Left cardiac atrium (tissue), 4 donors: ENCODE data around the gene AGBL1. TPM values are rescaled to one million over a fixed set of nuclear protein-coding genes. Genes with fewer than 3 reads are reported as not detected.
A peak's percentile ranks its signal among the peaks of the same experiment; 100 is the strongest.

ENCODE experiments used
- ATAC-seq, 2 donors: fragments of 200-7000 bp; cut with Tn5 transposase; one replicate each; pipeline ENCODE4 v1.9.1; 2020; ENCODE audit warnings: mild to moderate bottlenecking in 2 of 2, moderate library complexity in 2 of 2
- DNase-seq: peaks from one replicate; pipeline ENCODE4 v3.0.0-alpha.2; 2020
- intact Hi-C, 2 donors: fragments of 100-400 bp; cut with DNase I; formaldehyde crosslinking; loops; one replicate each; pipeline versions ENCODE4 v1.14.1 to v1.15.1; 2022 to 2023
- total RNA-seq, 2 donors: library from RNA; stranded (reverse); fragmentation: NEBNext Ultra II Directional; extraction: Animal tissue kit (Norgen Biotek cat#: 25700); gene quantifications; one replicate each; pipeline ENCODE4 v1.2.1, GENCODE V29; 2021
- donor health status: DM: no; HTN: yes; CAD: no.
- donor health status: DM: no; HTN: yes; CAD: no; lungs with severe emphysema.
- donor health status: DM: yes; HTN: yes; CAD: no.
- donor health status: Dilated cardiomyopathy.

Gene AGBL1
- total RNA-seq, 2 donors from 2014 or later = 0.05 TPM; not detected in 1

GRCh38 chr15:86796521-86796920, 716.9 kb downstream of the AGBL1 start:
- no peak for DNase-seq
- no peak for ATAC-seq
- intact Hi-C loops = no loop called here

GRCh38 chr15:86797135-86797534, 717.5 kb downstream of the AGBL1 start:
- intact Hi-C loops = no loop called here
- DNase-seq (no peak), ATAC-seq (no peak)

- ATAC-seq = no peak
- intact Hi-C loops = no loop called here
- DNase-seq = no peak
Measured at GRCh38 chr15:86799226-86799625, 719.6 kb downstream of the AGBL1 start.

GRCh38 chr15:86802244-86802643, 722.6 kb downstream of the AGBL1 start:
- intact Hi-C loops = no loop called here
- DNase-seq = no peak
- no peak for ATAC-seq

- intact Hi-C loops = no loop called here
- DNase-seq (no peak), ATAC-seq (no peak)
Measured at GRCh38 chr15:86804406-86804805, 724.7 kb downstream of the AGBL1 start.

- intact Hi-C loops = no loop called here
- ATAC-seq = no peak
- DNase-seq = no peak
Measured at GRCh38 chr15:86810329-86810728, 730.7 kb downstream of the AGBL1 start.

GRCh38 chr15:86813892-86814291, 734.2 kb downstream of the AGBL1 start:
- intact Hi-C loops = no loop called here
- ATAC-seq = no peak
- DNase-seq = no peak

GRCh38 chr15:86829245-86829644, 749.6 kb downstream of the AGBL1 start:
- DNase-seq (no peak), ATAC-seq (no peak)
- intact Hi-C loops = no loop called here

- DNase-seq (no peak), ATAC-seq (no peak)
- intact Hi-C loops = no loop called here
Measured at GRCh38 chr15:86830304-86830703, 750.6 kb downstream of the AGBL1 start.

GRCh38 chr15:86833595-86833994, 753.9 kb downstream of the AGBL1 start:
- ATAC-seq (no peak), DNase-seq (no peak)
- intact Hi-C loops = no loop called here

- intact Hi-C loops = no loop called here
- peak; percentile 72 to 79 for ATAC-seq
- no peak for DNase-seq
Measured at GRCh38 chr15:86834115-86834863, 754.6 kb downstream of the AGBL1 start.

- DNase-seq (no peak), ATAC-seq (peak in 1 of 2 donors; percentile 16)
- intact Hi-C loops = no loop called here
Measured at GRCh38 chr15:86837294-86838061, 757.8 kb downstream of the AGBL1 start.

GRCh38 chr15:86839502-86839901, 759.8 kb downstream of the AGBL1 start:
- intact Hi-C loops = no loop called here
- no peak for DNase-seq
- ATAC-seq = no peak

GRCh38 chr15:86840996-86841395, 761.3 kb downstream of the AGBL1 start:
- ATAC-seq (no peak), DNase-seq (no peak)
- intact Hi-C loops = no loop called here

GRCh38 chr15:86842199-86842598, 762.5 kb downstream of the AGBL1 start:
- ATAC-seq (no peak), DNase-seq (no peak)
- intact Hi-C loops = no loop called here

GRCh38 chr15:86846036-86846435, 766.4 kb downstream of the AGBL1 start:
- DNase-seq (no peak), ATAC-seq (no peak)
- intact Hi-C loops = no loop called here

- ATAC-seq = no peak
- no peak for DNase-seq
- intact Hi-C loops = no loop called here
Measured at GRCh38 chr15:86849136-86849535, 769.5 kb downstream of the AGBL1 start.

- DNase-seq (peak; percentile 21), ATAC-seq (peak; percentile 87 to 92)
- intact Hi-C loops = no loop called here
Measured at GRCh38 chr15:86849558-86850285, 770.1 kb downstream of the AGBL1 start.

- DNase-seq (no peak), ATAC-seq (peak in 1 of 2 donors; percentile 38)
- intact Hi-C loops = no loop called here
Measured at GRCh38 chr15:86850939-86851338, 771.3 kb downstream of the AGBL1 start.

- intact Hi-C loops = no loop called here
- no peak for ATAC-seq
- DNase-seq = no peak
Measured at GRCh38 chr15:86852741-86853140, 773.1 kb downstream of the AGBL1 start.
